Adrenal gland (tissue), 5 donors: ENCODE measurements around the gene FCAMR.

Source experiments
- POLR2A ChIP-seq, 2 donors: fragments of 450-650 bp; IDR thresholded peaks; one replicate each; pipeline ENCODE4 v1.6.1; 2017; ENCODE audit warnings: antibody characterized with exemption in 2 of 2, mild to moderate bottlenecking in 2 of 2, moderate library complexity in 1 of 2
- TF ChIP-seq, protein P1 (sequence below), 6 experiments: fragments of 450-650 bp in 4 of 6; fragments of 200-600 bp in 2 of 6; sonication (generic) in 1 of 6; IDR thresholded peaks; 1 replicate in 5 of 6; 2 replicates in 1 of 6; pipeline versions ENCODE4 v1.5.1 to v1.8.0; 2016 to 2021; ENCODE audit warnings: antibody characterized with exemption in 6 of 6, mild to moderate bottlenecking in 2 of 6, moderate library complexity in 1 of 6
- donor health status: DM: no; HTN: no; CAD: no.

GRCh38 chr1:206937425-206937824, 32.8 kb downstream of the FCAMR start:
- TF ChIP-seq, protein P1, sequence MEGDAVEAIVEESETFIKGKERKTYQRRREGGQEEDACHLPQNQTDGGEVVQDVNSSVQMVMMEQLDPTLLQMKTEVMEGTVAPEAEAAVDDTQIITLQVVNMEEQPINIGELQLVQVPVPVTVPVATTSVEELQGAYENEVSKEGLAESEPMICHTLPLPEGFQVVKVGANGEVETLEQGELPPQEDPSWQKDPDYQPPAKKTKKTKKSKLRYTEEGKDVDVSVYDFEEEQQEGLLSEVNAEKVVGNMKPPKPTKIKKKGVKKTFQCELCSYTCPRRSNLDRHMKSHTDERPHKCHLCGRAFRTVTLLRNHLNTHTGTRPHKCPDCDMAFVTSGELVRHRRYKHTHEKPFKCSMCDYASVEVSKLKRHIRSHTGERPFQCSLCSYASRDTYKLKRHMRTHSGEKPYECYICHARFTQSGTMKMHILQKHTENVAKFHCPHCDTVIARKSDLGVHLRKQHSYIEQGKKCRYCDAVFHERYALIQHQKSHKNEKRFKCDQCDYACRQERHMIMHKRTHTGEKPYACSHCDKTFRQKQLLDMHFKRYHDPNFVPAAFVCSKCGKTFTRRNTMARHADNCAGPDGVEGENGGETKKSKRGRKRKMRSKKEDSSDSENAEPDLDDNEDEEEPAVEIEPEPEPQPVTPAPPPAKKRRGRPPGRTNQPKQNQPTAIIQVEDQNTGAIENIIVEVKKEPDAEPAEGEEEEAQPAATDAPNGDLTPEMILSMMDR (IDR thresholded peaks at IDR 0.05) = no peak
- no peak for TF ChIP-seq POLR2A (IDR thresholded peaks at IDR 0.05)
